DOHH2 (cell line): Measurements from ENCODE around the gene IRS1.

Experiments
- CTCF ChIP-seq: fragments of 200-600 bp; sonication (generic); IDR thresholded peaks from one replicate; pipeline ENCODE4 v1.5.1; 2014; ENCODE audit warnings: antibody characterized with exemption, mild to moderate bottlenecking, low read depth, low read length; ENCODE audit not compliant: poor library complexity, severe bottlenecking
- EZH2phosphoT487 ChIP-seq: fragments of 200-600 bp; sonication (generic); IDR thresholded peaks from 2 replicates; pipeline ENCODE4 v1.6.1; 2017; ENCODE audit warnings: borderline replicate concordance, mild to moderate bottlenecking, antibody characterized with exemption, low read length, moderate library complexity, mixed read lengths

DNA sequence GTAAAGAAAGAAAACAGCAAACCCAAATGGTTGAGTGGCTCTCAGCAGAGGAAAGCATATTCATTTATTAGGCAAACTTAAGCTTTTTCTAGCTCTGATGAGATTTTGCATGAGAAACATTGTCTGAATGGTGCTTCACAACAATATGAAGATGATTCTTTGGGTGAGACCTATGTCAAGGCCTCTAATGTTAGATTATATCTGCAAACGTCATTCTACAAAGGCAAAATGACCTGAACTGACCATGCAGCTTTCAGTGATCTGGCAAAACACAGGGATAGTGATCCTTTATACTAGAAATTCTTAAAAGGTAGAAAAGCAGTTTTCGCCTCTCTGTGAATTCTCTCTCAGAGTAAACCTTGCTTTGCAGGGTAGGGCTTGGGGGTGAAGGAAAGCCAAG, 47.9 kb upstream of the IRS1 start:
- TF ChIP-seq CTCF: no peak
- TF ChIP-seq EZH2phosphoT487: no peak
